SH-SY5Y (cell line): ENCODE results near the gene INSC.

Experiments used
- GATA2 ChIP-seq: IDR thresholded peaks from 2 replicates; pipeline ENCODE4 v1.6.1; 2011; ENCODE audit warnings: mild to moderate bottlenecking, low read depth, low read length
- GATA3 ChIP-seq: IDR thresholded peaks from 2 replicates; pipeline ENCODE4 v1.6.1; 2011; ENCODE audit warnings: low read depth, mild to moderate bottlenecking, low read length, moderate library complexity

- TF ChIP-seq GATA3 (no peak), GATA2 (no peak)
Observed at GRCh38 chr11:15157181-15157580, 42.5 kb downstream of the INSC start.
